Cortex of kidney (tissue), 1 donor: ENCODE data around the gene NR1H3.

Experiments
- DNase-seq: peaks from one replicate; lab custom pipeline; 2025; lab: John Stamatoyannopoulos, UW

NR1H3 gene

DNA sequence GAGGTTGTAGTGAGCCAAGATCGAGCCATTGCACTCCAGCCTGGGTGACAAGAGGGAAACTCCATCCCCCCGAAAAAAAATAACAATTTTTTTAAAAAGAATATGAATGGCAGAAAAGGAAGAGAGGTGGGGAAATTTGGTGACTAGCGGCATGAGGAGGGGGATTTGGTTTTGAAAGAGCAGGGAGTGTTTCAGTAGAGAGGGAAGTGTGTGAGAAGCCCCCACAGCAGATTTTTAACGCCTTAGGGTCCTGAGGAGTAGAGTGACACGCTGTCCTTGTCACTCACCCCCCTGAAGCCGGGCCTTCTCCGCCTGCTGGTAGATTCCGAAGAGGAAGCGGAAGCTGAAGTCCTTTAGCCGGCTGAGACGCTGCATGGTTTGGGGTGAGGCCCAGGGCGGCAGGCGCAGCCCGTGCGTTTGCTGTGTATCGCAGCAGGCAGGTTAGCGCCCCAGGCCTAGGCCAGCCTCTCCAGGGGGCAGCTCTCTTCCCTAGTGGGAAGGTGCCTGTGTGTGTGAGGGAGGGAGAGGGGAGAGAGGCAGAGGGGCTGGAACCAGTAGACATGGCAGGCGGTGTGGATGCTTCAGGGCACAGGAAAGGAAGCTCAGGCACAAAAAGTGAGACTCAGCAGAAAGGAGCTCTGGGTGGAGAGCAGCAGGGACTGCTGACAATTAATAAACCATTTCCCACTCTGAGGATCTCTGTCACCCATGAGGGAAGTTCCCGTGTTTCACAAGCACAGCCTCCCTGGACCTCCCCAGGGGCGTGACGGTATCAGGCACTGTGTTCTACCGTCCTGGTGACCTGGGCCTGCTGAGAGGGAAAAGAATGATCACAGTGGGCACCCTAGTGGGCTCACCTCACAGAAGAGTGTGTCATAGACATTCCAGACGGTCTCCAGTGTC lies 13.1 kb upstream of the NR1H3 start:
- no peak for DNase-seq

DNA sequence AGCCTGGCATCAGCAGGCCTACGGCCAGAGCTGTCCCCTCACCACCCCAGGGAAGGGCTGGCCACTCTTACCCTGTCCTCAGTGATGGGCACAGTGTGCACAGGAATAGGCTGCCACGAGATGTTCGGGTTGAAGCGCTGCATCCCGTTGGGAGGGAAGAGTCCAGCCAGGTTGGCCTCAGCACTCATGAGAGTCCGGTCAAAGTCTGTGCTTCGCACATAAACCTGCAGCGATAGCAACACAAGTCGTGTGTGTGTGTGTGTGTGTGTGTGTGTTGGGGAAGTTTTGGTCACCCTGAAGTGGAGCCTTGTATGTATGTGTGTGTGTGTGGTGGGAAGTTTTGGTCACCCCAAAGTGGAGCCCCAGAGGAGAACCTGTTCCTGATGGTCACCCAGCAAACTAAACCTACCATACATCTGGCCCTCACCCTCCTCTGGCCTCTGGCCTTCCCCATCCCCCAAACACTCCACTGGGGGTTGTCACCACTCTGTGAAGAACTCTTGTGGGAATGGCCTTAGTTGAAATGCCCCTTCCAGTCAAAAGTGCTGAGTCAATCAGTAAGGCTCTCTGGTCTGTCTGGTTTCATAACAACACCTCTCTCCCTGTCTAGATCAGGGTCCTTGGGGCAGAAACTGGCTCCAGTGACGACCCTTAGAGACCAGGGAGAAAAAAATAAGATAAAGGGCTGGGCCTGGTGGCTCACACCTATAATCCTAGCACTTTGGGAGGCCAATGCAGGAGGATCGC lies 12.0 kb upstream of the NR1H3 start:
- DNase-seq = no peak

DNA sequence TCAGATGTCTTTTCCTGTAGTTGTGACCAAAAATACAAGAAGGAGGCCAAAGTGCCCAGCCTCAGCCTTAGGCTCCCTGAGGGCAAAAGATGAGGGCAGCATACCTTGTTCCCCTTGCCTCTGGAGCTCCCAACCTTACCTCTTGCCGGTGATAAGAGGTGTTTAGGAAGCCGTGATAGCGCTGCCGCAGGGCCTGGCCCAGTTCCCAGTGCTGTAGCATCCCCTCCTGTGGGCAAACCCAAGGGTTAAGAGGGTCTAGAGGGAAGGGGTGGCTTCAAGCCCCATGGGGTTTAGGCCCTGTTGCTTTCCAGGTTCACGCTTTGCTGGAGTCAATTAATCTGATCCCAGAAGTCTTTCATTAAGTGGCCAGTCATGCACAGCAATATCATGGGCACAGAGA lies 10.3 kb upstream of the NR1H3 start:
- no peak for DNase-seq

DNA sequence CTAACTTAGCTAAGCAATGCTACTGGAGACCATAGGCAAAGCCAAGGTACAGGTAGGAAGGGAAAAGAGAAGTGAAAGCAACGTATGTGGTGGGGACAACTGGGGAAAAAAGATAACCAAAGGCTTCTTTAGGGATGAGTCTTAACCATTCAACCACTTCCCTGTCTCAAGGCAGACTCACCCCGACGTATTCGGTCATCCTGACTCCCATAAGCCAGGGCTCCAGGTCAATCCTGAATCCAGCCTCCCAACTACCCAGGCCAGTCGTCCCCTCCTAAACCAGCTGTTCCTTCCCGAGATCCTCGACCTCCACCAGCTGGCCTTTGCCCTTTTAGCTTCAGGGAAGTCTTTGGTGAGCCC lies 9.5 kb upstream of the NR1H3 start:
- no peak for DNase-seq

DNA sequence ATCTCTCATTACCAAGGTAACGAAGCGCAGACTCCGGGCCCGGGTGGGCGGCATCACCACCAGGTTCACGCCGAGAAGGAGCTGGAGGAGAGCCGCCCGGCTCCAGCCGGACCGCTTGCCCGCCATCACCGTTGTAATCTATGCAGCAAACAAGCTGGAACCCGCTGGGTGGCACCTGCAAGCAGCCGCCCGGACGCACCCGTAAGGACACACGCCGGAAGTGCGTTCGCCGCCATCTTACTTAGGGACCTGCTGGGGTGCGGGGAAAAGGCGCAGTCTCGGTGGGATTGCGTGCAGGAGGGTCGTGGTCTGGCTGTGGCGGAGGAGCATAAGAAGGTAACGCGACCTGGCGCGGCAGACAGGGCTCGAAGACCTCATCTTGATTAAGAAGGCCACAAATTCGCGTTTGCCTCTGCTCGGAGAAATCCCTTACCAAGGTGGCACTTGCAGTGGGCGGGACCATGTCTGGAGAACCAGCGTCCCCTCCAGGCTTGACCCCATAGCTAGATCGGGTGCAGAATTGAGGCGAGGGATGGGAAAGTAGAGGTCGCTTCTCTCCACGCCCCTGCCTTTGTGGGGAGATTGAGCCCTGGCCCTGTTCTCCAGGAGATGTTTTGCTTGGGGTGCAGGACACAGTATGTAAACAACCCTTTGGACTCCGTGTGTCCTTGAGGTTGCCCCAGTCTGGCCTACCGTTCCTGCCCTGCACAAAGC lies 9.0 kb upstream of the NR1H3 start, which contains the start of gene ACP2:
TSS of gene ACP2 (minus strand) at position 151 of the 714 bp plus-strand sequence. CDS start at position 126, 25 bp downstream.
- DNase-seq = no peak

DNA sequence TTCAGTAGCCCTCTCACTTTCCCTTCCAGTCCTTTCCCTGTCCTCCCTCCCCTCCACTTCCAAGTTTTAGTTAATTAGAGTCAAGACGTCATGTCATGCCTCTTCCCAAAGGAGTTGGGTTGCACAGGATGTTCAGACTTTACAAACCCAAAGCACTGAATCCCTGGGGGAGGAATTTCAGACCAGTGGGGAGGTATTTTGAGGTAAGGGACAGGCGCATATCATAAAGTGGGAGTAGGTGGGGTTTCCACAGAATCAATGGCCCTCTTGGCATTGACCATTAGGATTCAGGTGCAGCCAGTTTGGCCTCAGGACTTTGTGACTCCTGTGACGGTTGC lies 8.4 kb upstream of the NR1H3 start:
- DNase-seq = no peak

DNA sequence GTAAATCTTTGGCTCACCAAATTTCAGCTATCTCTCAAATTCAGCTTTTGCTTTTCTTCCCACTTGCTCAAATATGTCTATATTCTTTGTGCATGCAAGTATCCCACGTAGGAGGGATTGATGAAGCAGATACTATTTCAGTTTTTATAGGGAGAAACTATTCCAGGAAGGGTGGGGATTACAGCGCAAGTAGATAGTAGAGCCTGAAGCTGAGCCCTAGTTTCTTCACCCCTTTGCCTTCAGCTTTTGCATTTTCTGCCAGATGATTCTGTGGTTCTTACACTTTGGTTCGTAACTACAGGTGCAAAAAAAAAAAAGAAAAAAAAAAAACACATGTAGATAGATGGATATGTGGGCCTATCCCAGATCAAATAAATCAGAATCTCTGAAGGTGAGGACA lies 6.0 kb upstream of the NR1H3 start:
- no peak for DNase-seq

DNA sequence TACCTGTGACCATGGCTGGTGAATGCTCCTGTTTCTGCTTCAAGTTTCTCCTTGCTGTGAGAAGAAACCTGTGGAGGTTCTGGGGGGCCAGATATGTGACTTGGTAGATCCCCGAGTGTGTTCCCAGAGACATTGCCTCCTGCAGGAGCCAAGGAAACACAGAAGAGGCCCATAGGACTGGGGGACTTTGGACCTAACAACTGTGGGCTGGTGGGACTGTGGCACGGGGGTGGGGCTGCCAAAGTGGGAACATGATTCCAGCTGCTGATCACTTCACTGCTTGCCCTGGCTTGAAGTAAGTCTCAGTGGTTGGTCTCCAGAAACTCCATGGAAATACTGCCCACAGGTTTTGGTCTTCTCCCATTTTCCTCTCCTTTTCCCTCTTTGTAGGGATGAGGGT lies 4.1 kb upstream of the NR1H3 start:
- DNase-seq = no peak

DNA sequence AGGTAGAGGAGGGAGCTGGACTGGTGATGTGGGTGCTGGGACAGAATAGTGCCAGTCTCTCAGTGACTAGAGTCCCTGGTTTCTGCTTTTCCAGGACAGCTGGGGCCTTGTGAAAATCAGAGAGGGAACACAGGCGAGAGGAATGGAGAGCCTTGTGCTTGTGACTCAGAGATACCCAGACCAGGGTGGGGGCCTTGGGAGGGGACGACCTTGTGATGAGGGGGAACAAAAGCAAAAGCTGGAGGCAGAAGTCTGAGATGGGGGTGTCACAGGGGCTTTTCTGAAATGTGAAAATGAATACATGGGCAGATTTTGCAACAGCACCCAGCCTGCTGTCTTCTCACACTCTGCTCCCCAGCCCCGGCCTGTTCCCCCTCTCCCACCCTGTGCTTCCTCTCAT lies 3.4 kb upstream of the NR1H3 start:
- DNase-seq = no peak

DNA sequence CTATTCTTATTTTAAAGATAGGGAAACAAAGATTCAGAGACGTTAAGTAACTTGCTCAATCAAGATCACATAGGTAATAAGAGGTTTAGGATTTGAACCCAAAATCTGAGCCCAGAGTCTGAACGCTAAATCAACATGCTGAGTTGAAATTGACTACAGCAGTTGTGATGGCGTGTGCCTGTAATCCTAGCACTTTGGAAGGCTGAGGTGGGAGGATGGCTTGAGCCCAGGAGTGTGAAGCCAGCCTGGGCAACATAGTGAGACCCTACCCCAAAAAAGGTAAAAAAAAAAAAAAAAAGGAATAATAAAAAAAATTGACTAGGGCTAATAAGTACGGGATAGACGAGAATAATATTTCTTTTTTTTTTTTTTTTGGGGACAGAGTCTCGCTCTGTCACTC lies 1.4 kb upstream of the NR1H3 start:
- no peak for DNase-seq

DNA sequence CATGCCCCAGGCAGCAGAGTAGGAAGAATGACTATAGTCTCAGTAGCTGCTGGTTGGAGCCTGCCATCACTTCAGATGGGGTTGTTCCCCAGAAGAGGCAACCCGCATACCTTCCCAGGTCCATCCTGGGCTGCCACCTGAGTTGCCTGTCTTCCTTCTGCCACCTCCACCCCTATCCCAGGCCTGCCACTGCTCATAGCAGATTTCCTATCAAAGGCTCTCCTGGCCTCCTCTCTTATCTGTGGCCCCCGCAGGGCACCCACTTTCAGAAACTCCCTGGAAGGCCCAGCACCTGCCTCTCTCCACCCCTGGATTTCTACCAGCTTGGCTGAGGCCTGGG lies 649 bp upstream of the NR1H3 start:
- DNase-seq = no peak

DNA sequence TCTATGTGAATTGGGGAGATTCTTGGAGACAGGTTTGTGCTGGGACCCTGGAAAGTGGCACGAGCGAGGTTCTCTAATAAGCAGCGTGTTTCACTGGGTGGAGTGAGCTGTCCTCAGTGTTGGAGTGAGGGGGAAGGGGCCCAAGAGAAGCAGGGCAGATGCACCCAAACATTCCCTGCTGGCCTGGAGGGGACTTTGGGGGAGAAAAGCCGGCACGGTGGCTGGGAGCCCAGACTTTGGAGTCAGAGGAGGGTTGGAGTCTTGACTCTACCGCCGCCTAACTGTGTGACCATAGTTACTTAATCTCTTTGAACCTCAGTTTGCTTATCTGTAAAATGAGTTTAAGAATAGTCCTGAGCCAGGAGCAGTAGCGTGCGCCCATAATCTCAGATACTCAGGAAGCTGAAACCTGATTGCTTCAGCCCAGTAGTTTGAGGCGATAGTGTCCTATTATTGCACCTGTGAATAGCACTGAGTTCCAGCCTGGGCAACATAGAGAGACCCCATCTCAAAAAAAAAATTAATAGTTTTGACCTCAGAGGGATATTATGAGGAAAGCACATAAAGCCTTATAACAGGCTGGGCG lies 614 bp downstream of the NR1H3 start:
- no peak for DNase-seq

DNA sequence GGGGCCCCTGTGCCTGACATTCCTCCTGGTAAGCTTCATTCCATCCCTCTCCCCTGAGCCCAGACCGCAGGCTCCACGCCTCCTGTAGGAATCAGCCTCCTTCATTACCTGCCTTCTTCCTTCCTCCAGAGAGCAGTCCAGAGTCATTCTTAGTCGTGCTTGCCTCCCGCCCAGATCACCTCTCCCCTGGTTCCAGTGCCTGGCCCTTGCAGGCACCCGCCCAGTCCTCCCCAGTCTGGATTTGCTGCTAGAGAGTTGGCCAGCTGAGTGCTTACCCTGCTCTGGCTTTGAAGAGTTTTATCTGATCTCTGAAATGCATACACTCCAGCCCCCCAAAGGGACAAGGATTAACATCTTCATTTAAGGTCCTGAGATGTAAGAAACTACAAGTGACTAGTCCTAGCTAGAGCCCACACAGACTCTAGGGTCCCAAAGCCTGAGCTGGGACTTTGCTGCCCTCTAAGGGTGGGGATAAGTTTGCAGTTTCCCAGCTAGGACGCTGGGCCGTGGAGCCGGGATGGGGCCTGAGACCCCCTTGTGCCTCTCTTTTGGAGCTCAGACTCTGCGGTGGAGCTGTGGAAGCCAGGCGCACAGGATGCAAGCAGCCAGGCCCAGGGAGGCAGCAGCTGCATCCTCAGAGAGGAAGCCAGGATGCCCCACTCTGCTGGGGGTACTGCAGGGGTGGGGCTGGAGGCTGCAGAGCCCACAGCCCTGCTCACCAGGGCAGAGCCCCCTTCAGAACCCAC lies 1.6 kb downstream of the NR1H3 start:
- no peak for DNase-seq

DNA sequence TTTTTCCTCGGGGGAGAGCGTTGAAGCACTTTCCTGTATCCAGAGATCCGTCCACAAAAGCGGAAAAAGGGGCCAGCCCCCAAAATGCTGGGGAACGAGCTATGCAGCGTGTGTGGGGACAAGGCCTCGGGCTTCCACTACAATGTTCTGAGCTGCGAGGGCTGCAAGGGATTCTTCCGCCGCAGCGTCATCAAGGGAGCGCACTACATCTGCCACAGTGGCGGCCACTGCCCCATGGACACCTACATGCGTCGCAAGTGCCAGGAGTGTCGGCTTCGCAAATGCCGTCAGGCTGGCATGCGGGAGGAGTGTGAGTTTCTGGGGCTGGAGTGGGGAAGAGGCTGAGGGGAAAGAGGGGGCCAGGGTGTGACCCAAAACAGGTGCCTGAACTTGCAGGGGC lies 2.6 kb downstream of the NR1H3 start:
- DNase-seq = no peak

DNA sequence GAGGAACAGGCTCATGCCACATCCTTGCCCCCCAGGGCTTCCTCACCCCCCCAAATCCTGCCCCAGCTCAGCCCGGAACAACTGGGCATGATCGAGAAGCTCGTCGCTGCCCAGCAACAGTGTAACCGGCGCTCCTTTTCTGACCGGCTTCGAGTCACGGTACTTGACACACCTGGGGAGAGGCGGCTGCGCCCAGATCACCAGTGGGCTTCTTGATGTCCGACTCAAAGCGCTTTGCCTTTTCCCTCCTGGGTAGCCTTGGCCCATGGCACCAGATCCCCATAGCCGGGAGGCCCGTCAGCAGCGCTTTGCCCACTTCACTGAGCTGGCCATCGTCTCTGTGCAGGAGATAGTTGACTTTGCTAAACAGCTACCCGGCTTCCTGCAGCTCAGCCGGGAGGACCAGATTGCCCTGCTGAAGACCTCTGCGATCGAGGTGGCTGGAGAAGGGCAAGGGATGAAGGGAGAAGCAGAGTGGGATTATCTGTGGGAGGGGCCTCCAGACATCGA lies 3.5 kb downstream of the NR1H3 start:
- no peak for DNase-seq

DNA sequence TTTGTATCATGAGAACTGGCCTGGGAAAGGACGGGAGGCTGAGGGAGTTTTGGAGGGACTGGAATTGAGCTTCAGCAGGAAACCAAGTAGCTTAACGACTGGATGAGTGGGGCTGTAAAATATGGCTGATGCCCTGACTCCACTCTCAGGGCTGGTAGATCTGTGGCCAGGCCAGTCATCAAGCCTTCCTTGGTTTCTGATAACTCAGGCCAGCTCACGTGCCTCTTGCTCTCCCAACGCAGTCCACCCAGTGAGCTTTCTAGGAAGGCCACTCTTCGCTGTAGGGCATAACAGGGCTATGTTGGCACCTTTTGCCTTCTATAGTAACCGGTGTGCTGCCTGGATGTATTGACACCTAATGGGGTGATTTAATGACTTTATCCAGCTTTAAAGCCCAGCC lies 6.3 kb downstream of the NR1H3 start:
- no peak for DNase-seq

DNA sequence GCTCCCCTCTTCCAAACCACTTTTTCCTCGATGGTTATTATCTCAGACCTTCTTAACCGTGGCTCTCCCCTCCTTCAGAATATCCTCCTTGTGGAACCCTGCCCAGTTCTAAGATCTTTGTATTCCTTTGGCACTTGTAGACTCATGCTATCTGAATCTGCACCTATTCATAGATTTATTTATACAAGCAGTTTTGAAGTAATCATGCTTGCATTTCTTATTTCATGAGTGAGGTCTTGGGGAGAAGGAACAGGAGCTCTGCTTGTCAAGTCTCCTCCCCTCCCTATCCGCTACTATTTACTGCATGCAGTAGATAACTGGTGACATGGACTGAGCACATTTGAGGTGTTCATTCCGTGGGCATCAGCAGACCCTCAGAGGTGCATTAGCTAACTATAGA lies 6.7 kb downstream of the NR1H3 start:
- no peak for DNase-seq

DNA sequence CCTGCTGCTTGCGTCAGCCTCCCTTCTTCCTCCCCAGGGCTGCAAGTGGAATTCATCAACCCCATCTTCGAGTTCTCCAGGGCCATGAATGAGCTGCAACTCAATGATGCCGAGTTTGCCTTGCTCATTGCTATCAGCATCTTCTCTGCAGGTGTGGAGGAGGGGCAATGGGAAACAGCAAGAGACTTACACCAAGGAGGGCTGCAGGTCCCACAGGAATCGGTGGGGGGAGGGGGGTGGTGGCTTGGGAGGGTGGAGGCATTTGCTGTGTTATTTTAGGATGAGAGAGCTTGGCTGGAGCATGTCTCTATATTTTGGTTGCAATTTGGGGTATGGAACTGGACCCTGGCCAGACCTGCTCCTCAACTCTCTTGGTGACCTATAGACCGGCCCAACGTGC lies 10.1 kb downstream of the NR1H3 start:
- DNase-seq = no peak

DNA sequence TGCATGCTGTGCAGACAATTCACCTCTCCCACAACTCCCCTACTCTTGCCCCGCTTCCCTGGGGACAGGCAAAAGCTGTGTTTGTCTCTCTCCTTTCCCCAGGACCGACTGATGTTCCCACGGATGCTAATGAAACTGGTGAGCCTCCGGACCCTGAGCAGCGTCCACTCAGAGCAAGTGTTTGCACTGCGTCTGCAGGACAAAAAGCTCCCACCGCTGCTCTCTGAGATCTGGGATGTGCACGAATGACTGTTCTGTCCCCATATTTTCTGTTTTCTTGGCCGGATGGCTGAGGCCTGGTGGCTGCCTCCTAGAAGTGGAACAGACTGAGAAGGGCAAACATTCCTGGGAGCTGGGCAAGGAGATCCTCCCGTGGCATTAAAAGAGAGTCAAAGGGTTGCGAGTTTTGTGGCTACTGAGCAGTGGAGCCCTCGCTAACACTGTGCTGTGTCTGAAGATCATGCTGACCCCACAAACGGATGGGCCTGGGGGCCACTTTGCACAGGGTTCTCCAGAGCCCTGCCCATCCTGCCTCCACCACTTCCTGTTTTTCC lies 10.7 kb downstream of the NR1H3 start:
- no peak for DNase-seq

DNA sequence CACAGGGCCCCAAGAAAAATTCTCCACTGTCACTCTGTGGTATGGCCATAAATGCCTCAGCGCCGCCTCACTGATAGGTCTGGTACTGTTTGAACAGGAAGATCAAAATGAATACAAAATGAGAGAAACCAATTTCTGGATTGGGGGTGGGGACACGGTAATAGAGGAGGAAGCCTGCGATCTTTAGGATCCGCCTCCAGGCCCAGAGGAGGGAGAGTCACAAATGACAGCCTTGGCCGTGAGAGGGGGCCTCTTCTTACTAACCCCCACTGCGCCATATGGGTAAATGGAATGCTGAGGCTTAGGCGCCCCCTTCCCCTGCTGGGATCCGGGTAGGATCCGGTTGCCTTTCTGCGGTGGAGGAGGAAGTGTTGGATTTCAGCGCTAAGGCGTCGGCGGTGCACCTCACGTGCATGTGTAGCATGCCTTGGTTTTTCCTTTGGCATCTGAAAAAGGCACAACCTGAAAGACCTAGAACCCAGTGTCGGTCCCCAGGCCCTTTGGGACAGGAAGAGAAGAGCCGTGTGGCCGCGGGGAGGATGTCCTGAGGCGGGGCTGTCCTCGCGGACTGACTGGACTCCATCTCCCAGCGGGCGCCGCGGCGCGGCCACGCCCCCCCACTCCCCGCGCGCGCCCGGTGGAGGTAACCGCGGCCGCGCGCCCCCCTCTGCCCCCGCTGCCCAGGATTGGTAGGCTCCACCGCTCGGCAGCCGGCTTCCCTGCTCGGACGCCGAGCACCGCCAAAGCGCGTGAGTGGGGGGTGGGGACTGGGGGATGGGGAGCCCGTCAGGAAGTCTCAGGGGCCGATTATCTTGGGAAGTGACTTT lies 11.4 kb downstream of the NR1H3 start:
- DNase-seq = peak; percentile 86
